Lower leg skin (tissue), 3 donors: ENCODE measurements around the gene AGBL1.

ENCODE experiments used
- POLR2A ChIP-seq, 2 donors: fragments of 450-650 bp; IDR thresholded peaks; one replicate each; pipeline ENCODE4 v1.6.1; 2016 to 2017; ENCODE audit warnings: antibody characterized with exemption in 2 of 2, mild to moderate bottlenecking in 1 of 2, moderate library complexity in 1 of 2
- TF ChIP-seq, protein P1 (sequence below), 3 donors: fragments of 450-650 bp; IDR thresholded peaks; one replicate each; pipeline ENCODE4 v1.5.1; 2016; ENCODE audit warnings: antibody characterized with exemption in 3 of 3, mild to moderate bottlenecking in 3 of 3, moderate library complexity in 2 of 3

DNA sequence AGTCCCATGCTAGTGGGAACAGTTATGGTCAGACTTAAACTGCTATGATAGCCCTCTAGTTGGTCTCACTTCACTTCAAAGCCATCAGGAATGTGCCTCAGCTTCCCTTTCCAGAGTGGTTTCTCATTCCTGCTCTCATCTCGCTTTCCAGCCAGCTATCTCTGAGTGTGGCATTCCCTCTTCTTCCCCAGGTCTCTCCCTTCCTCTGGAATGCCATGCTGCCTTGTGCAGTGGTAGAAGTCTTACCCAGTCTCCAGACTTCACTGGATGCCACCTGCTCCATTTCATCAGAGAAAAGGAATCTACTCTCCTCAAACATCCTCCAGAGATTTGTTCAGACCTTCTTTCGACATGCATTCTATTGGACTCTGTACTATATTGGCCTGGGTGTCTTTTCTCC lies 83.0 kb downstream of the AGBL1 start:
- TF ChIP-seq, protein P1, sequence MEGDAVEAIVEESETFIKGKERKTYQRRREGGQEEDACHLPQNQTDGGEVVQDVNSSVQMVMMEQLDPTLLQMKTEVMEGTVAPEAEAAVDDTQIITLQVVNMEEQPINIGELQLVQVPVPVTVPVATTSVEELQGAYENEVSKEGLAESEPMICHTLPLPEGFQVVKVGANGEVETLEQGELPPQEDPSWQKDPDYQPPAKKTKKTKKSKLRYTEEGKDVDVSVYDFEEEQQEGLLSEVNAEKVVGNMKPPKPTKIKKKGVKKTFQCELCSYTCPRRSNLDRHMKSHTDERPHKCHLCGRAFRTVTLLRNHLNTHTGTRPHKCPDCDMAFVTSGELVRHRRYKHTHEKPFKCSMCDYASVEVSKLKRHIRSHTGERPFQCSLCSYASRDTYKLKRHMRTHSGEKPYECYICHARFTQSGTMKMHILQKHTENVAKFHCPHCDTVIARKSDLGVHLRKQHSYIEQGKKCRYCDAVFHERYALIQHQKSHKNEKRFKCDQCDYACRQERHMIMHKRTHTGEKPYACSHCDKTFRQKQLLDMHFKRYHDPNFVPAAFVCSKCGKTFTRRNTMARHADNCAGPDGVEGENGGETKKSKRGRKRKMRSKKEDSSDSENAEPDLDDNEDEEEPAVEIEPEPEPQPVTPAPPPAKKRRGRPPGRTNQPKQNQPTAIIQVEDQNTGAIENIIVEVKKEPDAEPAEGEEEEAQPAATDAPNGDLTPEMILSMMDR (IDR thresholded peaks at IDR 0.05), result no peak
- TF ChIP-seq POLR2A (IDR thresholded peaks at IDR 0.05), result no peak
